GM21576 (cell line): ENCODE data around the gene PSTK.
A peak's percentile ranks its signal among the peaks of the same experiment; 100 is the strongest.

ENCODE experiments used
- ATAC-seq: cut with Tn5 transposase; IDR thresholded peaks from one replicate; pipeline ENCODE4 v1.9.1; 2021; ENCODE audit warnings: mild to moderate bottlenecking, moderate library complexity; ENCODE audit not compliant: unreplicated experiment

Gene PSTK

DNA sequence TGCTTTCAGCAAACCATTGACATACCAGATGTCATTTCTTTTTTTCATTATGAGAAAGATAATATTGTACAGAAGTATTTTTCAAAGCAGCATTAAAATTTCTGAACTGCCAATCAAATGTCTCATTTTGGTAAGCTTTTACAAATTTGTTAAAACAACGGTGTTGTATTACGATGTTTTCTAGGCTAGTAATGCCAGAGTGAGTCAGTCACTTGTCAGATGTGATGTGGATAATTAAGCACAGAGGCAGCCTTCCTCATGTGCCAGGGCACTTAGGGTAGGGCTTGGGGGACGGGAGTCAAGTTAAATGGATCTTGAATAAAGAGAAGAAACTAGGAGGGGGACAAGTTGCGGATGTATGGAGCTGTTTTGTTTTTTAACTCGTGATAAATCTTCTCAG is 10.1 kb downstream of the PSTK start:
- ATAC-seq: no peak

DNA sequence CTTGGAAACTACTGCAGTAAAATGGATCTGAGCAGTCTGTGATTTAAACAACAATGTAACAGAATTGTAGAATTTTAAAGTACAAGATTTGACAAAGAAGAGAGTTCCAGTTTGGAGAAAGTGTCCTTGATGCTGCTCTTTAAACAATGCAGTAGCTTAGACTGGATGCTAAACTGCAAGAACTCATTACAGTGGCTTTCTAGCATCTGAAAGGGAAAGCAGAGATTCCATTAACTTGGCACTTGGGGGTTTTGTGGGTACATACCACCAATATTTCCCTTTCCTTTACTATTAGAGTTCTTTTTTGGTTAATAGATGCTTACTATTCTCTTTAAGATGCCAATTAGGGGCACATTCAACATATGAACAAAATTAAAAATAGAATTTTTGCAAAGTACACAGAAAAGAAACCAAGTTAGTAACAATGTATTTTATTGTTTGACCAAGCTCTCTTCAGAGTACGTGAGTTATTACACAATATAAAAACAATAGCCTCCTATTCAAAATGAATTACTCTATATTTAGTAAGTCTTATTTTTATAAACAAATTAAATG is 11.9 kb downstream of the PSTK start:
- no peak for ATAC-seq

DNA sequence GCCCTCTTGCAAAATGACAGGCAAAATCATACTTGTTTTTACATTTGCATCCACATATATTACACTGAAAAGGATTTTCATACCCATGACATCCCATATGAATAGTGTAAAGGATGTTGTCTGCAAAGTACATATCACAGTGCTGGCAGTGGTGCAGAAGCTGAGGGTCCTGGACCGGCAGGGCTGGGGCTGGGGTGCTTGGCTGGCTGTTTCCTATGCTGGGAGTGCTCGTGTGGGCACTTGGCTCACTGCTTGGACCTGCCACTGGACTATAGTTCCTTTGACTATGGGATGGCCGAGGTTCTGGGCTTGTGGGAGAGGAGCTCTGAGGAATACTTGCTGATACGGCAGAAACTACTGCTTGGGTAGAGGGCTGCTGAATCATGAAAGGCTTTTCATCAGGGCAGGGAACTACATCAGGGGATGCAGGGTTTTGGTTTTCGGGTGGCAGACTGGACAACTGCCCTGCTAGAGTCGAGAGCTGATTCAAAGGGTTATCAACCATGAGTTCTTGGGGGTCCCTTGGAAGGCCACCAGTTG is 13.7 kb downstream of the PSTK start:
- no peak for ATAC-seq

DNA sequence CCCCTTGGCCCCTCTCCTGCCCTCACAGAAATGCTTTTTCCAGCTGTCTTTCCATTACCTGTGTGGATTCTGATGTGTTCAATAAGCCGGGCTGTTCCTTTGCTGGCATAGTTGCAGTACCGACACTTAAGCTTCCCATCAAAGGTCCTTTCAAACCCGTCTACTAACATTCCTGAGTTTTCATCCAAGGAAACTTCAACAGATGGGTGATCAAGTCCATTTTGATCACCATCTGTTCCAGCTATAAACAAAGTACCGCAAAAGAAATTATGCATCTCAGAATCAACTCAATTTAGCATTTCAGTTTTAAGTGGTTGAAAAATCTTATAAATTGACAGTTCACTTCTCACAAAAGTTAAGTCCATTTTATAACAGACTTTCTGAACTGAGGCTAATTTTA is 15.7 kb downstream of the PSTK start:
- ATAC-seq: no peak

DNA sequence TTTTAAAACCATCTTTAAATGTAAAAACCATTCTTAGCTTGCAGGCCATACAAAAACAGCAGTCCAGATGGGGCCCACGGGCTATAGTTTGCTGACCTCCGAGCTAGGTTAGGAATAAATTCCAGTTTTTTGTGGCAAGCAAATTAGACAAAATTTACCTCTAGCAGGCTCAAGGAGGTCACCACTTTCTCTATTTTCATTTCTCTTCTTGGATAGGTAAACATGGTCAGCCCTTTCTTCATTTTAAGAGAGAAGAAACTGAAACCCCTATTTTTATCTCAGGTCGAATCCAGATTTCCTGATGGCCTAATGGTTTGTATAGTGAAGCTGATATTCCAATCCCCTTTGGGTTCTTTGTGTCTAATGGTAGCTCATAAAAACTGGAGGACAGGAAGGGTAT is 17.7 kb downstream of the PSTK start:
- peak; percentile 54 for ATAC-seq

DNA sequence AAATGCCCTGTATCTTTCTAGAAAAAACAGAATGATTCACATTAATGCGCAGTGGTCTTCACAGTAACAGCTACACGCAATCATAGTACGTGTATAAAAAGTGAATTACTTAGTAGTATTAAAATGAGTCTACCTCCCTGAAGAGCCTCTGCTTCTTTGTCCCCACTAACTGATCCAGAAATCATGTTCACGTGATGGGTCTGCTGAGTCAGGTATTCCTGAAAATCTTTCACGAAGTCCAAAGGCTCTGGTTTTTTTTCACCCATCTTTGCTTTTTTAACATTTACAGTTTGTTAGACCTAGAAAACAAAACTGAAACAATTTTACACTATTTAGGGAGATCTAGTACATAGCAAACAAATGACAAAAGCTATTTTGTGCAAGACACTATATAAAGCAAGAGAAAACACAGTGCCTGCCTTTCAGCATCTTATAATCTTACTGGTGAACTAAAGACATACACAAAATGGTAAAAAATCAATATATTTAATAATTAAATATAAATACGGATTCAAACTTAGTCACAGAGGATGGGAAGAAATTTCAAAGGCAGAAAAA is 18.2 kb downstream of the PSTK start:
- ATAC-seq: peak; percentile 41

DNA sequence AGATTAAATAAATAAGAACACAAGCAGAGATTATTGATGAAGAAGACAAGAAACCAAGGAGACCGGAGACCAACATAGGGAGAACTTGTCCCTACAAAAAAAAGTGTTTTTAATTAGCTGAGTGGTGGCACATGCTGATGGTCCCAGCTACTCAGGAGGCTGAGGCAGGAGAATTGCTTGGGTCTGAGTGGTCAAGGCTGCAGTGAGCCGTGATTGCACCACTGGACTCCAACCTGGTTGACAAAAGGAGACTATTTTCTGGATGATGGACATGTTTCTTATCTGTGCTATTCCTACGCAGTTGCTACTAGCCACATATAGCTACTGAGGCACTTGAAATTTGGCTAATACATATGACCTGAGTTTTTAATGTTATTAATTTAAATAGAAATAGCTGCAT is 18.7 kb downstream of the PSTK start:
- no peak for ATAC-seq

DNA sequence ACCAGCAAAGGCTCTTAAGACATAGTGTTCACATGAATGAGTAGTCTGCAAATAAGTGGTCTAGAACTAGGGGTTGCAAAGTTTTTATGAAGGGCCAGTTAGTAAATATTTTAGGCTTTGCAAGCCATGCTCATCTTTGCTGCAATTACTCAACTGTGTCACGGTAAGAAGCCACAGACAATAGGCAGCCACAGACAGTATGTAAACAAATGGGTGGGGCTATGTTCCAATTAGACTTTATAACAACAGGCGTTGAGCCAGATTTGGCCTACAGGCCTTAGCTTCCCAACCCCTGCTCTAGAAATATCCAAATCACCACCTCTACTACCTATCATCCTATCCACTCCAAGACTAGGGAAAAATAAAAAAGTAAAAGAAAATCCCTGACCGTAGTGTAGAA is 19.1 kb downstream of the PSTK start:
- ATAC-seq: peak; percentile 43

DNA sequence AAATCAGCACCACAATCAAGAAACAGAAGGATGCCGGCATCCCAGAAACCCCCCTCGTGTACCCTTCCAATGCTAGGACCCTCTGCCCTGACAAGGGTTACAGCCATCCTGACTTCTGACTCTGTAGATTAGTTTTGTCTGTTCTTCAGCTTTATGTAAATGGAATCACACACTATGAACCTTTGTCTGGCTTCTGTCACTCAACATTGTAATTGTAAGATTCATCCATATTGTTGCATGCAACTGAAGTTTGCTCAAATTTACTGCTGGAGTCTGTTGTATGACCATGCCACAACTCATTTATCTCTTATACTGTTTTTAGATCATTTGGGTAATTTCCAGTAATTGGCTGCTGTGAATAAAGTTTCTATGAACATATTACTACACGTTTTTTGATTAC is 20.0 kb downstream of the PSTK start:
- no peak for ATAC-seq

DNA sequence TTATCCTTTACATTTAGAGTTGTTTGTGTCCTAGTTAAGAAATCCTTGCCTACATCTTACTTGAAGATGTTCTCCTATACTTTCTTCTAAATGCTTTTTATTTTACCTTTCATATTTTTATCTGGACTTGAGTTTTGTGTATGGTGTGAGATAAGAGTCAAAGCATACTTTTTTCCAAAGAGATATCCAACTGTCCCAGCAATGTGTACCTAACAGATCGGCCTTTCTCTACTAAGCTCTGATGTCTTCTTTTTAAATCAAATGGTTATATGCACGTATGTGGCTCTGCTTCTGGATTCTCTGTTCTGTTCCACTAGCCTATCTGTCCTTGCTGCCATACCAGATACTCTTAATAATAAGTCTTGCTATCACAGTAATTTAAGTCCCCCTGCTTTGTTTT is 21.2 kb downstream of the PSTK start:
- ATAC-seq: no peak

DNA sequence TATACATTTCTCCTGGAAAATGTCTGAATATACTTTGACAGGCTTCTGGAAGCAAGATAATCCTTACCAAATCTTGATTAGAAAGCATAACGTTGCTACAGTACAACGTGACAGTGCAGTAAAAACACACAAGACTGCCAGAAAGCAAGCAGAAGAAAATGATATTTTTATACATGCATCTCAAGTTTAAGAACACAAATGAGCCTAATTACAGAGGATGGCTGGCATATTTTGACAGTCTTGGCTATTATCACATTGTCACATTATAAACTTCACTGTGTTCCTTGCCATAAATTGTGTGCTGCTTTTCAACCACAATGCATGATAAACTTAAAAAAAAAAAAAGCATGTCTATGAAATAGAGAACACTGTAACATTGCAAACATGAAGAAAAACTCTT is 24.1 kb downstream of the PSTK start:
- no peak for ATAC-seq

DNA sequence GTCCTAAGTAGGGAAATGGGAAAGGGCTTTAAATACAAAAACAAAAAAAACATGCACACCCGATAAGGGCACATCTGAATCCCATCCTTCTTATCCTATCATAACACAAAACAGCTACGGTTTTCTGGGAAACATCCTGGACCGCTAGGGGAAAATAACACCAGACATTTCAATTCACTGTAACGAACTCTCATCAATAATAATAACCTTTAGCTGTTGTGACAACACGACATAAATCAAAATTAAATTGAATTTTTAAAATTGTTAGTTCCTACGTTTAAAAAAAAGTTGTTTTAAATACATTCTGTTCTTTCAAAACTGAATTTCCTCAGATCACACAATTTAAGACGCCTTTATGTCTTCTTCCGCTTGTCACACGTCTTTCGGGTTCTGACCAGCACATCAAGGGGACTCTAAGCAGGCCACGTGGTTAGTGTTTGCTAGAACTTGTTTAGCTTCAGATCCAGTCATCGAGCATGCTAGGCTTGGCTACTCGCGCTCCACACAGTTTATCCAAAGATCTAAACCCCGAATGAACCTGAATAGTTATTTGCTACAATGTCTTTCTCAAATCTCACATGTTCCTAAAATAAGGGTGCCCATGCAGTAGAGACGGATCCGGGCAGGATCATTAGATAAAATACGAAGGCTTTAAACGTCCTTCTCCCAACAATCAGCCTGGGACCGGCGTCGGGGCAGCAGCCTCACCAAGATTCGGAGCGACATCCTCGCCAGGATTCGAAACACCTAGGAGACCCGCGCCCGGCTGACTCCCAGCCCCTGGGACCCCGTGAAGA is 27.6 kb downstream of the PSTK start:
- no peak for ATAC-seq

DNA sequence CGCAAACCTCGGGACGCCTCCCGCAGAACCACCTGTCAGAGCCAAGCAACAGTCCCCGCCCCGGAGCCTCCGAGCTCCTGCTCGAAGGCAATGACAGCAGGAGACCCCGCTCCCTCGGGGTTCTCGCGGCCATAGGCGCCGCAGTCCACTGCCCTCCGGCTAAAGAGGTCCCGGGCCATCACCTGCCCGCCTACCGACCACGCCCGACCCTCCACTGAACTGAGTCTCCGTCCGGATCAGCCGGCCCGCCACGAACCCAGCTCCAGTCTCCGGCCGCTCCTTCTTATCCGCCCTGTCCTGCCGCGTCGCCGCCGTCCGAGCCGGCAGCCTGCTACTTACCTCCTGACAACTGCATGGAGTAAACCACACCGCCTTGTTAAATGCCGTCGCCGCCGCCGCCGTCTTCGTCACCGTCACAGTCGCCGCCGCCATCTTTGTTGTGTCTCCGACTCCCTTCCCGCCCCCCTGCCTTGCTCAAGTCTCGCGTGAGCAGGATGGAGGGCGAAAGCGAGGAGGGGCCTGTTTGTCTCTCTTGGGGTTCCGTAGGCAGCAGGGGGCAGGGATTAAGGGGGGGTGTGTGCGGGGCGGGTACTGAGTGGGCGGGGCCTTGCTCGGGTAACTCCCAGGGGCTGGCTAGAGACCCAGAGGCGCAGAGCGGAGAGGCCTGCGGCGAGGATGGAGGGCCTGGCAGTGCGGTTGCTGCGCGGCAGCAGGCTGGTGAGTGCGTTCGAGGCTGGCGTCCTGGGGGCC is 28.3 kb downstream of the PSTK start, which contains the start of the genes ACADSB and IKZF5:
ACADSB (plus strand) TSS at position 652 of the 750 bp plus-strand sequence; CDS start at position 676, 24 bp downstream.
IKZF5 (minus strand) TSS at position 441 of the 750 bp plus-strand sequence. CDS start 10,170 bp downstream, outside the sequence.
- peak; percentile 85 for ATAC-seq

DNA sequence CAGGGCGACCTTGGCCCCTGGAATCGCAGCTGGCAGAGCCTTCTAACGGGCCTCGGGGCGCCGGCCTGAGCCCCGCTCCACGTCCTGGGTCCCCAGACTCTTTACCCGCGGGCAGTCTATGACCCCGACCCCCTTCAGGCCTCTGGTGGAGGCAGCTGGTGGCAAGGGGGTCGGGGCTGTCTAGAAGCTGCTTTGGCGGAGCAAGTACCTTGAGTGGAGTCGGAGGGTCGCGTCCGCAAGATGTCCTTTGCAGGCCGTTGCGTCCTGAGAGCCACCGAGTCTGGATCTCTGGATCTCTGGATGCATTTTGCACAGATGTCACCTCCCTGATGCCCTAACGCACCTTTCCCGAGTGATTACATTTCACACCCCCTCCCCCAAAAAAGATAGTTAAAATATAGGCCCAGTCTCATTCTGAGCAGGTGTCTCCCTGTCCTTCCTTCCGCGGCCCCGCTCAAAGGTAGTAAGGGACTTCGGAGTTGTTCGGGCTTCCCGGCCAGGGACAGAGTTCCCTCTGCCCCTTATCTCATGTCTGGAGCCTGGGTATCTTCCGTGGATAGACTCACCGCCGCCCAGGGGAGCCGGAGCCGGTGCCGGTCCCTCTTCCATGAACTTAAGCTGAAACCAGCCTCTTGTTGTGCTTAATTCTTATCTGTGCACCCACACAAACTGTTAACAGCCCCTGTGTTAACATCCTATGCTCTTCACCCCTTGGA is 29.1 kb downstream of the PSTK start:
- ATAC-seq: peak; percentile 6

DNA sequence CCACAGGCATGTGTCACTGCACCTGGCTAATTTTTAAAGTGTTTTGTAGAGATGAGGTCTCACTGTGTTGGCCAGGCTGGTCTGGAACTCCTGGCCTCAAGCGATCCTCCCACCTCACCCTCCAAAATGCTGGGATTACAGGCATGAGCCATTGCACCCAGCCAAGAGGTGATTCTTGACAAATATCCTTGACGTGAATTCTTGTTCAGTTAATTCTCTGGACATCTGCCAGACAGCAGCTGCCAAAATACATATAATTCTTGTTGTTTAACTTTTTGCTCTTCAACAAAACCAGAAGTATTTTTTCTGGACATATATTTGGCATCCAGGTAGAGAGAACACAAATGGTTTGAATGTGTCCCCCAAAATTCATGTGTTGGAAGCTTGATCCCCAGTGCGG is 31.8 kb downstream of the PSTK start:
- ATAC-seq: no peak

DNA sequence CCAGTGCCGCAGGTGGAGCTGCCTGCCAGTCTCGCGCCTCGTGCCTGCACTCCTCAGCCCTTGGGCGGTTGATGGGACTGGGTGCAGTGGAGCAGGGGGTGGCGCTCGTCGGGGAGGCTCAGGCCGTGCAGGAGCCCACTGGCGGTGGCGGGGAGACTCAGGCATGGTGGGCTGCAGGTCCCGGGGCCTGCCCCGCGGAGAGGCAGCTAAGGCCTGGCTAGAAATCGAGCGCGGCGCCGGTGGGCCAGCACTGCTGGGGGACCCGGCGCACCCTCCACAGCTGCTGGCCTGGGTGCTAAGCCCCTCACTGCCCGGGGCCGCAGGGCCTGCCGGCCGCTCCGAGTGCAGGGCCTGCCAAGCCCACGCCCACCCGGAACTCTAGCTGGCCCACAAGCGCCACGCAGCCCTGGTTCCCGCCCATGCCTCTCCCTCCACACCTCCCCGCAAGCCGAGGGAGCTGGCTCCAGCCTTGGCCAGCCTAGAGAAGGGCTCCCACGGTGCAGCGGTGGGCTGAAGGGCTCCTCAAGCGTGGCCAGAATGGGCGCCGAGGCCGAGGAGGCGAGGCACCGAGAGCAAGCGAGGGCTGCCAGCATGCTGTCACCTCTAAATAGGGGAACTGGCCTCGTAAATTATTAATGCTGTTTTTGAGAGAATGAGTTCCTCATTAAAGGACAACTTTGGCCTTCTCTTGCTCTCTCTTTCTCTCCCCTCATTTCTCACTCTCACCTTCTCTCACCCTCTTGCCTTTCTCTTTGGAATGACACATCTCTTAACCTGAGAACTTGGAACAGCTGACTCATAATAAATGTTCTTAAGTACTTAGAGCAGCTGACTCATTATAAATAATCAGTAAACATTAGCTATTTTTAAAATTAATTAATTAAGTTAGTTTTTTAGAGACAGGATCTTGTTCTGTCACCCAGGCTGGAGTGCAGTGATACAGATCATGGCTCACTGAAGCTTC is 33.5 kb downstream of the PSTK start:
- no peak for ATAC-seq

DNA sequence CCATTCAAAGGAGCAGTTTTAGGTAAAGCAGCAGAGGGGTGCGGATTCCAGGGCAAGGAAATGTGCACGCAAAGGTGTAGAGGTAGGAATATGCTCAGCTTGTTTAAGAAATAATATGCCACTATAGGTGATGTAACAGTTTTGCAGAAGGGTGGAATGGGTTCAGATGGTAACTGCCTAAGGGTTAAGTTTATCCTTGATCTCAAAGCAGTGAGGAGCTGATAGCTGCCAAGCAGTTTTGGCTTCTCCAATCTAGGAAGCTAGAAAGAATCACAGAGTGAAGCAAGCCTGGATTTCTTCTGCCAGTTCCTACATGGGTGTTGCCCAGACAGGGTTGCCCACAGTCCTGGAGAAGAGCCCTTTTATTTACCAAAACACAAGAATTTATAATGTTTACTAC is 34.6 kb downstream of the PSTK start:
- no peak for ATAC-seq

DNA sequence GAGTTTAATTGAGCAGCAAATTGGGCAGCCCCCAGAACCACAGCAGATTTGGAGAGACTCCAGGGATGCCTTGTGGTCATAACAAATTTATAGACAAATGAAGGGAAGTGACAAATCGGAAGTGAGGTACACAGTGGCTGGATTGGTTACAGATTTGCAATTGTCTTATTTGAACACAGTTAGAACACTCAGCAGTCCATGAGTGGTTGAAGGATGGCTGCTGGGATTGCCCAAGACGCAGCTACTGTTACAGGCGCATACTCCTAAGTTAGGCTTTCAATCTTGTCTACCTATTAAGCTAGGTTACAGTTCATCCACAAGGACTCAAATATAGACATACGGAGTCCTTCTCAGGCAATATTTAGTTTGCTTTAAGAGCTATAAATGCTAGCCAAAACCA is 36.0 kb downstream of the PSTK start:
- ATAC-seq: no peak

DNA sequence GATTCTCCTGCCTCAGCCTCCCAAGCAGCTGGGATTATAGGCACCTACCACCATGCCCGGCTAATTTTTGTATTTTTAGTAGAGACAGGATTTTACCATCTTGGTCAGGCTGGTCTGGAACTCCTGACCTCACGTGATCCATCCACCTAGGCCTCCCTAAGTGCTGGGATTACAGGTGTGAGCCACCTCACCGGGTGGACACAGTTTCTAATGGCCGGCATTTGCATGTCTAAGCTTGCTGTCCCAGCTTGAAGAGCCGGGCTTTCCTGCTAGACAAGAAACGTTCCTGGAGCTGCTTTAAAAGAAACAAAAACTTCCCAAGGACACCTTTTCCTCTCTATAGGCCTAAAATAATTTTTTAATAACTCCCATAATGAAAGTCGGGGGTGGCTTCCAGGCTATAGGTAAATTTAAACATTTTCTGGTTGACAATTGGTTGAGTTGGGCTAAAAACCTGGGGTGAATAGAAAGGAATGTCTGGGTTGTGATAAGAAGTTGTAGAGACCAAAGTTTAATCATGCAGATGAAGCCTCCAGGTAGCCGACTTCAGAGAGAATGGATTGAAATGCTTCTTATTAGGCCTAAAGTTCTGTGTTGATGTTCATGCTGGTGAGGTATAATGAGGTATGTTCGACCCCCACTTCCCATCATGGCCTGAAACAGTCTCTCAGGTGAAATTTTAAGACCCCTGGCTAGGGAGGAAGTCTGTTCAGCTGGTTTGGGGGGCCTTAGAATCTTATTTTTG is 37.4 kb downstream of the PSTK start:
- no peak for ATAC-seq
